Smooth muscle cell (in vitro differentiated cells): ENCODE results near the gene FBXL13. TPM values are rescaled to one million over a fixed set of nuclear protein-coding genes. Genes with fewer than 3 reads are reported as not detected.
A peak's percentile ranks its signal among the peaks of the same experiment; 100 is the strongest.
"Not testable (repeated sequence)": the region's sequence is repeated elsewhere in the genome, so short reads cannot be mapped to it uniquely, and the experiment has no call there.

ENCODE experiments used
- DNase-seq: peaks from one replicate; lab custom pipeline; 2025; ENCODE audit not compliant: unreplicated experiment; lab: John Stamatoyannopoulos, UW
- H2AFZ ChIP-seq: fragments of 200-600 bp; sonication (generic); 2 replicates; pipeline ENCODE4 v1.6.0; 2016; ENCODE audit warnings: antibody characterized with exemption, low read depth, mild to moderate bottlenecking
- H3F3A ChIP-seq: fragments of 200-600 bp; sonication (generic); 2 replicates; pipeline ENCODE4 v1.6.0; 2017; ENCODE audit warnings: antibody characterized with exemption, low read depth
- H3K27ac ChIP-seq: fragments of 200-600 bp; sonication (generic); 2 replicates; pipeline ENCODE4 v1.5.1; 2016; ENCODE audit warnings: low read depth, mild to moderate bottlenecking
- H3K27me3 ChIP-seq: fragments of 200-600 bp; sonication (generic); 2 replicates; pipeline ENCODE4 v1.6.1; 2016; ENCODE audit warnings: low read depth, mild to moderate bottlenecking
- H3K36me3 ChIP-seq: fragments of 200-600 bp; sonication (generic); 2 replicates; pipeline ENCODE4 v1.5.1; 2016; ENCODE audit warnings: low read depth
- H3K4me1 ChIP-seq: fragments of 200-600 bp; sonication (generic); 2 replicates; pipeline ENCODE4 v1.5.1; 2016; ENCODE audit warnings: low read depth
- H3K4me2 ChIP-seq: fragments of 200-600 bp; sonication (generic); 2 replicates; pipeline ENCODE4 v1.6.0; 2016; ENCODE audit warnings: mild to moderate bottlenecking
- H3K4me3 ChIP-seq: fragments of 200-600 bp; sonication (generic); 2 replicates; pipeline ENCODE4 v1.5.1; 2016; ENCODE audit warnings: mild to moderate bottlenecking
- H3K79me2 ChIP-seq: fragments of 200-600 bp; sonication (generic); 2 replicates; pipeline ENCODE4 v1.6.0; 2016; ENCODE audit warnings: low read depth, mild to moderate bottlenecking
- H3K9ac ChIP-seq: fragments of 200-600 bp; sonication (generic); 2 replicates; pipeline ENCODE4 v1.6.0; 2016; ENCODE audit warnings: low read depth
- H3K9me3 ChIP-seq: fragments of 200-600 bp; sonication (generic); replicated peaks from 2 replicates; pipeline ENCODE4 v1.5.1; 2016; ENCODE audit warnings: low read depth
- H4K20me1 ChIP-seq: fragments of 200-600 bp; sonication (generic); 2 replicates; pipeline ENCODE4 v1.6.0; 2016; ENCODE audit warnings: low read depth
- WGBS: methylation state at CpG from one replicate; pipeline ENCODE4 v1.1.7; 2016; ENCODE audit warnings: low lambda C conversion rate; 5-methylcytosine and 5-hydroxymethylcytosine counted together
- polyA plus RNA-seq: library from polyadenylated mRNA; unstranded; fragments of >200 nt; fragmentation: Nextera tagmentation; extraction: Ambion mirVana; gene quantifications from 2 replicates; pipeline ENCODE4 v1.2.1, GENCODE V29; 2016
- total RNA-seq: library from RNA; depleted of rRNA; stranded (reverse); fragments of >200 nt; gene quantifications from 2 replicates; pipeline ENCODE4 v1.2.3, GENCODE V29; 2014
- TF ChIP-seq, protein P1 (sequence below): fragments of 200-600 bp; sonication (generic); IDR thresholded peaks from 2 replicates; pipeline ENCODE4 v1.5.1; 2017; ENCODE audit warnings: borderline replicate concordance, mild to moderate bottlenecking, antibody characterized with exemption; ENCODE audit not compliant: insufficient read depth, poor library complexity, severe bottlenecking

FBXL13 gene
- total and polyA plus RNA-seq, 2 experiments from 2014 or later = 2.6 to 12.1 TPM

DNA sequence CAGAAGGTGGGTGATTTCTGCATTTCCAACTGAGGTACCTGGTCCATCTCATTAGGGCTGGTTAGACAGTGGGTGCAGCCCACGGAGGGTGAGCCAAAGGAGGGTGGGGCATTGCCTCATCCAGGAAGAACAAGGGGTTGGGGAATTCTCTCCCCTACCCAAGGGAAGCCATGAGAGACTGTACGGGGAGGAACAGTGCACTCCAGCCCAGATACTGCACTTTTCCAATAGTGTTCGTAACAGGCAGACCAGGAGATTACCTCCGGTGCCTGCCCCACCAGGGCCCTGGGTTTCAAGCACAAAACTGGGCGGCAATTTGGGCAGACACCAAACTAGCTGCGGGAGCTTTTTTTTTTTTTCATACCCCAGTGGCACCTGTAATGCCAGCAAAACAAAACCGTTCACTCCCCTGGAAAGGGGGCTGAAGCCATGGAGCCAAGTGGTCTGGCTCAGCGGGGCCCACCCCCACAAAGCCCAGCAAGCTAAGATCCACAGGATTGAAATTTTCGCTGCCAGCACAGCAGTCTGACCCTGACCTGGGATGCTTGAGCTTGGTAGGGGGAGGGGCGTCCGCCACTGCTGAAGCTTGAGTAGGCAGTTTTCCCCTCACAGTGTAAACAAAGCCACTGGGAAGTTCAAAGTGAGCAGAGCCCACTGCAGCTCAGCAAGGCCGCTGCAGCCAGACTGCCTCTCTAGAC, 31.6 kb upstream of the FBXL13 start:
- no peak overlapping the region for H3K4me3 ChIP-seq
- no peaks in the 10 kb centered on the region for H3K9me3 ChIP-seq
- H3K27me3 ChIP-seq = no peaks in the 10 kb centered on the region
- no peaks in the 10 kb centered on the region for H3K4me1 ChIP-seq
- DNase-seq = no peak
- H3K79me2 ChIP-seq = no peaks in the 10 kb centered on the region
- no peak overlapping the region for H3K27ac ChIP-seq
- H3K36me3 ChIP-seq = no peaks in the 10 kb centered on the region
- TF ChIP-seq, protein P1, sequence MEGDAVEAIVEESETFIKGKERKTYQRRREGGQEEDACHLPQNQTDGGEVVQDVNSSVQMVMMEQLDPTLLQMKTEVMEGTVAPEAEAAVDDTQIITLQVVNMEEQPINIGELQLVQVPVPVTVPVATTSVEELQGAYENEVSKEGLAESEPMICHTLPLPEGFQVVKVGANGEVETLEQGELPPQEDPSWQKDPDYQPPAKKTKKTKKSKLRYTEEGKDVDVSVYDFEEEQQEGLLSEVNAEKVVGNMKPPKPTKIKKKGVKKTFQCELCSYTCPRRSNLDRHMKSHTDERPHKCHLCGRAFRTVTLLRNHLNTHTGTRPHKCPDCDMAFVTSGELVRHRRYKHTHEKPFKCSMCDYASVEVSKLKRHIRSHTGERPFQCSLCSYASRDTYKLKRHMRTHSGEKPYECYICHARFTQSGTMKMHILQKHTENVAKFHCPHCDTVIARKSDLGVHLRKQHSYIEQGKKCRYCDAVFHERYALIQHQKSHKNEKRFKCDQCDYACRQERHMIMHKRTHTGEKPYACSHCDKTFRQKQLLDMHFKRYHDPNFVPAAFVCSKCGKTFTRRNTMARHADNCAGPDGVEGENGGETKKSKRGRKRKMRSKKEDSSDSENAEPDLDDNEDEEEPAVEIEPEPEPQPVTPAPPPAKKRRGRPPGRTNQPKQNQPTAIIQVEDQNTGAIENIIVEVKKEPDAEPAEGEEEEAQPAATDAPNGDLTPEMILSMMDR = no peak
- H4K20me1 ChIP-seq = no peaks in the 10 kb centered on the region
- WGBS = 40% methylated on average over 12 of the region's 12 CpGs
- no peak overlapping the region for H3K9ac ChIP-seq
- H2AFZ ChIP-seq = no peak overlapping the region
- peak overlapping the region; percentile 71 for H3K4me2 ChIP-seq
- no peaks in the 10 kb centered on the region for H3F3A ChIP-seq

DNA sequence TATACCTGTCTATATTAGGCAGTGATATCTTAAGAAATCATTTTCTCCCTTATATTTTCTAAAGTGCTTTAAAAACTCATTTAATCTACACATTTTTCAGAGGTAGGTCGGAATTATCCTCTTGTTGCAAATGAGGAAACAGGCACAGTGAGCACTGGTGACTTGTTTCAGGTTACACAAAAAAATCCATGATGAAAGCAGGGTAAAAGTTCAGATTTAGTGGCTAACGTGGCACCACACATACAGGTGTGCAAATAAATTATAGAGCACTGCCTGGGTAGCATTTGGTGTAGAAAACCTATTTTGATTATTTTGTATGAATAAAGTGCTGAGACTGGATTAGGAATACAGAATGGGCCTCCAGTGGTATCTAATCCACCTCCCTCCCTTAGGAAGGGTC, 26.9 kb upstream of the FBXL13 start:
- Histone ChIP-seq H2AFZ (no peak overlapping the region), H3K4me1 (no peaks in the 10 kb centered on the region), H3K4me2 (no peak overlapping the region), H3K9me3 (no peaks in the 10 kb centered on the region), H3K27me3 (no peaks in the 10 kb centered on the region), H3K79me2 (no peaks in the 10 kb centered on the region), H4K20me1 (no peaks in the 10 kb centered on the region), H3K36me3 (peaks cover 6% of the 10 kb centered on the region), H3F3A (no peaks in the 10 kb centered on the region), H3K9ac (no peak overlapping the region), H3K27ac (no peak overlapping the region), H3K4me3 (no peak overlapping the region)
- DNase-seq = no peak
- TF ChIP-seq, protein P1 = no peak
- WGBS = 46% methylated on average over 2 of the region's 2 CpGs

DNA sequence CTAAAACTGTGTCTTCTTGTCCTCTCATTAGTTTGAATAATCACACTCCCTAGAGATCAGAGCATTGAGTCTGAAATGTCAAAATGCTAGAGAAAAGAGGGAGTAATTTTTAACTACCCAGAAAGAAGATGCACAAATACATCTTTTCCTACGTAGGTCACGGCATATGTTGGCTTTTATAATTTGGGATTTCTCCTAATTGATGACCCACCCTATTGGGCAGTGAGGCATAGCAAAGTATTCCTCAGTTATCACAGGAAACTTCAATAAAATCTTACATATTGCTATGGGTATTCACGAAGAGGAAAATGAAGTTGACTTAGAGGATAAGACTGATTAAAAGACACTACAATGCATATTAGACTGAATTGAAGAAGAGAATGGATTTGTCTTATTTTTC, 25.8 kb upstream of the FBXL13 start:
- Histone ChIP-seq H3K27ac (no peak overlapping the region), H3K4me2 (no peak overlapping the region), H3K4me3 (no peak overlapping the region), H3F3A (no peaks in the 10 kb centered on the region), H3K9ac (no peak overlapping the region), H3K9me3 (no peaks in the 10 kb centered on the region), H3K27me3 (no peaks in the 10 kb centered on the region), H4K20me1 (no peaks in the 10 kb centered on the region), H3K79me2 (no peaks in the 10 kb centered on the region), H2AFZ (no peak overlapping the region), H3K4me1 (no peaks in the 10 kb centered on the region), H3K36me3 (peaks cover 6% of the 10 kb centered on the region)
- TF ChIP-seq, protein P1 = no peak
- WGBS = 62% methylated on average over 3 of the region's 3 CpGs
- no peak for DNase-seq

DNA sequence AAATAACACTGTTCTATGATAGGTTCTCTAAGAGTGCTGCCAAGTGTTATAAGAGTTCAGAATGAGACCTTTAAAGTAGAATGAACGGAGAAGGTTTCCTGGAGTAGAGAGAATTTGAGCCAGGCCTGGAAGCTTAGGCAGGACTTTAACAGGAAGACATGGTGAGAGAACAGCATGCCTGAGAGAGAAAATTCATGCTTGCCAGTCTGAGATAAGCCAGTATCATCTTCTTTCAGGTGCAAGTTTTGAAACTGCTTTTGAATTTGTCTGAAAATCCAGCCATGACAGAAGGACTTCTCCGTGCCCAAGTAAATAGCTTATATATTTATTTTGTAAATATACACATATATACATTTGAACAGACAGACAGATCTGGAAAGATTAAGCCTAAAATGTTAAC, 22.4 kb upstream of the FBXL13 start:
- DNase-seq = no peak
- WGBS = 100% methylated on average over 2 of the region's 2 CpGs
- no peak overlapping the region for H3K27ac ChIP-seq
- H3K4me3 ChIP-seq = no peak overlapping the region
- H3K36me3 ChIP-seq = peaks cover 6% of the 10 kb centered on the region
- H3K9ac ChIP-seq = no peak overlapping the region
- no peaks in the 10 kb centered on the region for H3K9me3 ChIP-seq
- H4K20me1 ChIP-seq = no peaks in the 10 kb centered on the region
- H3K4me1 ChIP-seq = no peaks in the 10 kb centered on the region
- H3K79me2 ChIP-seq = no peaks in the 10 kb centered on the region
- no peak overlapping the region for H3K4me2 ChIP-seq
- TF ChIP-seq, protein P1 = no peak
- no peaks in the 10 kb centered on the region for H3F3A ChIP-seq
- no peaks in the 10 kb centered on the region for H3K27me3 ChIP-seq
- no peak overlapping the region for H2AFZ ChIP-seq

DNA sequence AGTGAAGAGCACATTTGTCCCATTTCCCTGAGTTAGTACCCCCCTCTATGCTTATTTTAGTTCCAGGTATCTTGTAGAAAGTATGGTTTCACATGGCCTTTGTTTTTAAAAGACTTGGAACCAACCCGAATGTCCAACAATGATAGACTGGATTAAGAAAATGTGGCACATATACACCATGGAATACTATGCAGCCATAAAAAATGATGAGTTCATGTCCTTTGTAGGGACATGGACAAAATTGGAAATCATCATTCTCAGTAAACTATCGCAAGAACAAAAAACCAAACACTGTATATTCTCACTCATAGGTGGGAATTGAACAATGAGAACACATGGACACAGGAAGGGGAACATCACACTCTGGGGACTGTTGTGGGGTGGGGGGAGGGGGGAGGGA, 21.0 kb upstream of the FBXL13 start:
- H3K9me3 ChIP-seq, H3K4me2 ChIP-seq, H3K36me3 ChIP-seq, H2AFZ ChIP-seq, H3K9ac ChIP-seq, DNase-seq, H3K4me3 ChIP-seq, H4K20me1 ChIP-seq, H3K4me1 ChIP-seq, H3K79me2 ChIP-seq, H3F3A ChIP-seq, H3K27me3 ChIP-seq, H3K27ac ChIP-seq: not testable (repeated sequence)
- WGBS = 98% methylated on average over 2 of the region's 2 CpGs
